NCI-H446 (cell line): Measurements from ENCODE around the gene ALAD.
"Not testable (repeated sequence)": the region's sequence is repeated elsewhere in the genome, so short reads cannot be mapped to it uniquely, and the experiment has no call there.

Source experiments
- DNase-seq, 2 experiments: peaks; one replicate each; lab custom pipeline; 2025; lab: John Stamatoyannopoulos, UW

The ALAD gene

GRCh38 chr9:113398796-113399195 is 2.3 kb downstream of the ALAD start:
- no peak for DNase-seq

GRCh38 chr9:113397203-113397631 is 3.9 kb downstream of the ALAD start:
- no peak for DNase-seq

GRCh38 chr9:113395000-113395861 is 5.9 kb downstream of the ALAD start:
- DNase-seq: no peak

- DNase-seq: no peak
Measured at GRCh38 chr9:113393281-113393680, 7.8 kb downstream of the ALAD start.

GRCh38 chr9:113391917-113392316 is 9.2 kb downstream of the ALAD start:
- DNase-seq: no peak

- no peak for DNase-seq
Measured at GRCh38 chr9:113390192-113390960, 10.7 kb downstream of the ALAD start.

GRCh38 chr9:113389451-113389850 is 11.6 kb downstream of the ALAD start:
- no peak for DNase-seq

- no peak for DNase-seq
Measured at GRCh38 chr9:113388833-113389232, 12.3 kb downstream of the ALAD start.

- no peak for DNase-seq
Measured at GRCh38 chr9:113387560-113388230, 13.4 kb downstream of the ALAD start.

GRCh38 chr9:113386571-113387393 is 14.3 kb downstream of the ALAD start:
- no peak for DNase-seq

GRCh38 chr9:113381909-113382411 is 19.1 kb downstream of the ALAD start:
- DNase-seq: no peak

GRCh38 chr9:113381441-113381840 is 19.6 kb downstream of the ALAD start:
- not testable (repeated sequence) for DNase-seq

- no peak for DNase-seq
Measured at GRCh38 chr9:113380869-113381378, 20.2 kb downstream of the ALAD start.

- not testable (repeated sequence) for DNase-seq
Measured at GRCh38 chr9:113379829-113380210, 21.3 kb downstream of the ALAD start.

GRCh38 chr9:113379094-113379828 is 21.8 kb downstream of the ALAD start:
- not testable (repeated sequence) for DNase-seq

GRCh38 chr9:113376634-113377567 is 24.2 kb downstream of the ALAD start, which contains the start of gene HDHD3:
HDHD3 (minus strand) TSS chr9:113376986; CDS start chr9:113374354, 2,632 bp downstream.
- DNase-seq: peak in 1 of 2 experiments; percentile 54

- DNase-seq: no peak
Measured at GRCh38 chr9:113375057-113376023, 25.7 kb downstream of the ALAD start.
